ENCODE data around the gene SREK1.

DNA sequence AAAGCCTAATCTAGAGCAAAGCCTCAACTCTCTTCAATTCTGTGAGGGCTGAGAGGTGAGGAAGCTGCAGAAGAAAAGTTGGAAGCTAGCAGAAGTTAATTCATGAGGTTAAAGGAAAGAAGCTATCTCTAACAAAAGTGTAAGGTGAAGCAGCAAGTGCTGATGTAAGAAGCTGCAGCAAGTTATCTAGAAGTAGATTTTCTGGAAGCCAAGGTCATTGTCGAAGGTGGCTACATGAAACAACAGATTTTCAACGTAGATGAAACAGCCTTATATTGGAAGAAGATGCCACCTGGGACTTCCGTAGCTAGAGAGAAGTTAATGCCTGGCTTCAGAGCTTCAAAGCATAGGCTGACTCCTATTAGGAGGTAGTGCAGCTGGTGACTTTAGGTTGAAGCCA lies 42.0 kb downstream of the SREK1 start:
- TF ChIP-seq, protein P1, sequence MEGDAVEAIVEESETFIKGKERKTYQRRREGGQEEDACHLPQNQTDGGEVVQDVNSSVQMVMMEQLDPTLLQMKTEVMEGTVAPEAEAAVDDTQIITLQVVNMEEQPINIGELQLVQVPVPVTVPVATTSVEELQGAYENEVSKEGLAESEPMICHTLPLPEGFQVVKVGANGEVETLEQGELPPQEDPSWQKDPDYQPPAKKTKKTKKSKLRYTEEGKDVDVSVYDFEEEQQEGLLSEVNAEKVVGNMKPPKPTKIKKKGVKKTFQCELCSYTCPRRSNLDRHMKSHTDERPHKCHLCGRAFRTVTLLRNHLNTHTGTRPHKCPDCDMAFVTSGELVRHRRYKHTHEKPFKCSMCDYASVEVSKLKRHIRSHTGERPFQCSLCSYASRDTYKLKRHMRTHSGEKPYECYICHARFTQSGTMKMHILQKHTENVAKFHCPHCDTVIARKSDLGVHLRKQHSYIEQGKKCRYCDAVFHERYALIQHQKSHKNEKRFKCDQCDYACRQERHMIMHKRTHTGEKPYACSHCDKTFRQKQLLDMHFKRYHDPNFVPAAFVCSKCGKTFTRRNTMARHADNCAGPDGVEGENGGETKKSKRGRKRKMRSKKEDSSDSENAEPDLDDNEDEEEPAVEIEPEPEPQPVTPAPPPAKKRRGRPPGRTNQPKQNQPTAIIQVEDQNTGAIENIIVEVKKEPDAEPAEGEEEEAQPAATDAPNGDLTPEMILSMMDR (IDR thresholded peaks at IDR 0.05) = no peak
- TF ChIP-seq POLR2AphosphoS5 (IDR thresholded peaks at IDR 0.05) = no peak
- TF ChIP-seq POLR2A (IDR thresholded peaks at IDR 0.05; ENCODE audit: low read depth) = no peak

All from esophagus muscularis mucosa (tissue), 3 donors.